Activated CD8-positive, alpha-beta T cell treated with anti-CD3 and anti-CD28 coated beads, Interleukin-2, amount 10 ng/mL, durations not matched to agents 7 days and 5 days (primary cell): Measurements from ENCODE around the gene ITPR1. TPM values are rescaled to one million over a fixed set of nuclear protein-coding genes. Genes with fewer than 3 reads are reported as not detected.

Experiments
- ATAC-seq: fragments of 150-1000 bp; cut with Tn5 transposase; one replicate; pipeline ENCODE4 v1.10.0; 2021; ENCODE audit warnings: moderate library complexity
- CTCF ChIA-PET: fragments of 350-600 bp; sonication (Branson Sonifier 250); formaldehyde crosslinking; loops from one replicate; lab custom pipeline; 2021; ENCODE audit warnings: antibody characterized with exemption; lab: Charles Lee
- POLR2A ChIA-PET: fragments of 350-600 bp; sonication (Branson Sonifier 250); formaldehyde crosslinking; loops from one replicate; lab custom pipeline; 2021; ENCODE audit warnings: antibody characterized with exemption; lab: Charles Lee
- DNase-seq: peaks from one replicate; pipeline ENCODE4 v3.0.0-alpha.2; 2020
- H3K27ac Mint-ChIP-seq: one replicate; pipeline ENCODE4 v1.8.0; 2021; ENCODE audit warnings: mild to moderate bottlenecking, mixed read lengths
- H3K27me3 Mint-ChIP-seq: one replicate; pipeline ENCODE4 v1.8.0; 2021; ENCODE audit warnings: low read depth, mixed read lengths
- H3K36me3 Mint-ChIP-seq: one replicate; pipeline ENCODE4 v1.8.0; 2021; ENCODE audit warnings: low read depth, mixed read lengths
- H3K4me1 Mint-ChIP-seq: one replicate; pipeline ENCODE4 v1.8.0; 2021; ENCODE audit warnings: low read depth, mixed read lengths
- H3K4me3 Mint-ChIP-seq: one replicate; pipeline ENCODE4 v1.8.0; 2021; ENCODE audit warnings: mild to moderate bottlenecking, mixed read lengths
- H3K9me3 Mint-ChIP-seq: one replicate; pipeline ENCODE4 v1.8.0; 2022; ENCODE audit warnings: mixed read lengths; ENCODE audit not compliant: insufficient read depth
- total RNA-seq, 2 experiments: library from RNA; stranded (reverse); gene quantifications; one replicate each; pipeline ENCODE4 v1.2.3, GENCODE V29; 2021

Gene ITPR1
- total RNA-seq, 2 experiments from 2014 or later: 53.8 to 57.3 TPM

GRCh38 chr3:4492208-4493013 lies 737 bp upstream of the ITPR1 start:
- ATAC-seq (peak; percentile 34), DNase-seq (peak; percentile 70)
- Mint-ChIP-seq H3K36me3 (peaks cover 26% of the 10 kb centered on the region), H3K9me3 (no peaks in the 10 kb centered on the region), H3K4me3 (peak overlapping the region; percentile 94), H3K27ac (peak overlapping the region; percentile 89), H3K4me1 (peaks cover 37% of the 10 kb centered on the region), H3K27me3 (peaks cover 22% of the 10 kb centered on the region)
- CTCF ChIA-PET: interaction anchor here (0.9 to 6.1 kb wide), 9 partner anchors 13 to 188 kb away, joined by 4 to 56 read pairs (median 6); partner anchors contain the start of gene SETMAR
- POLR2A ChIA-PET: interaction anchor here (0.6 to 4.3 kb wide), 19 partner anchors 11 to 631 kb away, joined by 3 to 51 read pairs (median 4); partner anchors contain the start of genes BHLHE40 and SUMF1

- ATAC-seq (peak; percentile 5), DNase-seq (peak; percentile 32)
- peaks cover 40% of the 10 kb centered on the region for H3K4me1 Mint-ChIP-seq
- H3K36me3 Mint-ChIP-seq: peaks cover 35% of the 10 kb centered on the region
- ChIA-PET CTCF (interaction anchor here (1.1 to 6.1 kb wide), 12 partner anchors 10 to 564 kb away, joined by 3 to 56 read pairs (median 8); partner anchors contain the start of gene SETMAR), POLR2A (interaction anchor here (0.6 to 4.3 kb wide), 23 partner anchors 9 to 1368 kb away, joined by 3 to 51 read pairs (median 4); partner anchors contain the start of genes BHLHE40 and SUMF1)
- peak overlapping the region; percentile 94 for H3K4me3 Mint-ChIP-seq
- no peaks in the 10 kb centered on the region for H3K9me3 Mint-ChIP-seq
- peaks cover 13% of the 10 kb centered on the region for H3K27me3 Mint-ChIP-seq
- peak overlapping the region; percentile 89 for H3K27ac Mint-ChIP-seq
These were observed 1.1 kb downstream of the ITPR1 start for GRCh38 chr3:4493941-4494894.

GRCh38 chr3:4494895-4495264 lies 1.7 kb downstream of the ITPR1 start:
- Mint-ChIP-seq H3K27ac (peak overlapping the region; percentile 89), H3K36me3 (peaks cover 37% of the 10 kb centered on the region), H3K27me3 (peaks cover 11% of the 10 kb centered on the region), H3K4me1 (peaks cover 40% of the 10 kb centered on the region), H3K9me3 (no peaks in the 10 kb centered on the region), H3K4me3 (peak overlapping the region; percentile 94)
- POLR2A ChIA-PET: interaction anchor here (0.9 to 4.3 kb wide), 7 partner anchors 9 to 484 kb away, joined by 3 to 51 read pairs (median 21); partner anchors contain the start of genes BHLHE40 and SUMF1
- DNase-seq (no peak), ATAC-seq (no peak)
- CTCF ChIA-PET: interaction anchor here (1.1 to 6.1 kb wide), 12 partner anchors 9 to 563 kb away, joined by 3 to 56 read pairs (median 8); no protein-coding TSS in a partner anchor

GRCh38 chr3:4495294-4496086 lies 2.3 kb downstream of the ITPR1 start:
- Mint-ChIP-seq H3K27ac (peak overlapping the region; percentile 23), H3K36me3 (peaks cover 42% of the 10 kb centered on the region), H3K4me1 (peaks cover 40% of the 10 kb centered on the region), H3K4me3 (peak overlapping the region; percentile 94), H3K9me3 (no peaks in the 10 kb centered on the region), H3K27me3 (peaks cover 9% of the 10 kb centered on the region)
- ChIA-PET POLR2A (interaction anchor here (0.5 to 4.3 kb wide), 7 partner anchors 8 to 484 kb away, joined by 3 to 51 read pairs (median 21); partner anchors contain the start of gene SUMF1), CTCF (interaction anchor here (1.1 to 6.1 kb wide), 10 partner anchors 9 to 562 kb away, joined by 3 to 56 read pairs (median 6); no protein-coding TSS in a partner anchor)
- DNase-seq: no peak
- ATAC-seq: no peak

- POLR2A ChIA-PET: interaction anchor here (0.5 to 4.3 kb wide), 3 partner anchors 8 to 484 kb away, joined by 3 to 51 read pairs (median 3); no protein-coding TSS in a partner anchor
- CTCF ChIA-PET: interaction anchor here (1.4 to 6.1 kb wide), 5 partner anchors 13 to 215 kb away, joined by 4 to 56 read pairs (median 21); no protein-coding TSS in a partner anchor
- Mint-ChIP-seq H3K27me3 (peaks cover 5% of the 10 kb centered on the region), H3K4me3 (no peak overlapping the region), H3K36me3 (peaks cover 47% of the 10 kb centered on the region), H3K9me3 (no peaks in the 10 kb centered on the region), H3K4me1 (peaks cover 38% of the 10 kb centered on the region), H3K27ac (no peak overlapping the region)
- DNase-seq (no peak), ATAC-seq (no peak)
These were observed 2.9 kb downstream of the ITPR1 start for GRCh38 chr3:4496087-4496452.

- Mint-ChIP-seq H3K27me3 (peaks cover under 1% of the 10 kb centered on the region), H3K36me3 (peaks cover 58% of the 10 kb centered on the region), H3K9me3 (no peaks in the 10 kb centered on the region), H3K4me1 (peaks cover 39% of the 10 kb centered on the region), H3K27ac (no peak overlapping the region), H3K4me3 (no peak overlapping the region)
- ChIA-PET POLR2A (no interaction called here), CTCF (interaction anchor here (0.7 to 6.1 kb wide), 4 partner anchors 8 to 146 kb away, joined by 4 to 56 read pairs (median 16); no protein-coding TSS in a partner anchor)
- ATAC-seq (no peak), DNase-seq (no peak)
These were observed 4.0 kb downstream of the ITPR1 start for GRCh38 chr3:4497005-4497692.

- ChIA-PET CTCF (no interaction called here), POLR2A (no interaction called here)
- Mint-ChIP-seq H3K27ac (peak overlapping the region; percentile 5), H3K4me1 (peaks cover 37% of the 10 kb centered on the region), H3K4me3 (no peak overlapping the region), H3K36me3 (peaks cover 58% of the 10 kb centered on the region), H3K9me3 (no peaks in the 10 kb centered on the region), H3K27me3 (no peaks in the 10 kb centered on the region)
- DNase-seq (no peak), ATAC-seq (no peak)
These were observed 4.7 kb downstream of the ITPR1 start for GRCh38 chr3:4497843-4498324.

GRCh38 chr3:4498446-4498845 lies 5.3 kb downstream of the ITPR1 start:
- Mint-ChIP-seq H3K4me3 (no peak overlapping the region), H3K27ac (no peak overlapping the region), H3K4me1 (peaks cover 42% of the 10 kb centered on the region), H3K9me3 (no peaks in the 10 kb centered on the region), H3K36me3 (peaks cover 61% of the 10 kb centered on the region), H3K27me3 (no peaks in the 10 kb centered on the region)
- DNase-seq: no peak
- CTCF ChIA-PET: no interaction called here
- POLR2A ChIA-PET: no interaction called here
- ATAC-seq: no peak

GRCh38 chr3:4501437-4501836 lies 8.3 kb downstream of the ITPR1 start:
- H3K27ac Mint-ChIP-seq: no peak overlapping the region
- POLR2A ChIA-PET: interaction anchor here (5.1 kb wide), 1 partner anchor 7 kb away, joined by 51 read pairs; the partner anchor contains the start of gene ITPR1
- CTCF ChIA-PET: interaction anchor here (2.0 kb wide), 1 partner anchor 17 kb away, joined by 5 read pairs; no protein-coding TSS in a partner anchor
- H3K9me3 Mint-ChIP-seq: no peaks in the 10 kb centered on the region
- no peak overlapping the region for H3K4me3 Mint-ChIP-seq
- H3K27me3 Mint-ChIP-seq: no peaks in the 10 kb centered on the region
- H3K36me3 Mint-ChIP-seq: peaks cover 42% of the 10 kb centered on the region
- DNase-seq (no peak), ATAC-seq (no peak)
- H3K4me1 Mint-ChIP-seq: peaks cover 50% of the 10 kb centered on the region

GRCh38 chr3:4501927-4502326 lies 8.8 kb downstream of the ITPR1 start:
- H3K9me3 Mint-ChIP-seq: no peaks in the 10 kb centered on the region
- no peak overlapping the region for H3K4me3 Mint-ChIP-seq
- peak overlapping the region; percentile 29 for H3K27ac Mint-ChIP-seq
- DNase-seq (no peak), ATAC-seq (no peak)
- ChIA-PET CTCF (interaction anchor here (2.0 kb wide), 1 partner anchor 17 kb away, joined by 5 read pairs; no protein-coding TSS in a partner anchor), POLR2A (interaction anchor here (5.1 kb wide), 1 partner anchor 8 kb away, joined by 51 read pairs; the partner anchor contains the start of gene ITPR1)
- H3K4me1 Mint-ChIP-seq: peaks cover 47% of the 10 kb centered on the region
- no peaks in the 10 kb centered on the region for H3K27me3 Mint-ChIP-seq
- H3K36me3 Mint-ChIP-seq: peaks cover 38% of the 10 kb centered on the region
